Esophagus squamous epithelium (tissue), 4 donors: ENCODE data around the gene LMX1B.

Source experiments
- POLR2A ChIP-seq, 4 donors: fragments of 450-650 bp; IDR thresholded peaks; one replicate each; pipeline ENCODE4 v1.6.1; 2017; ENCODE audit warnings: antibody characterized with exemption in 4 of 4, mild to moderate bottlenecking in 4 of 4, moderate library complexity in 3 of 4
- TF ChIP-seq, protein P1 (sequence below), 6 experiments: fragments of 450-650 bp in 4 of 6; fragments of 200-600 bp in 2 of 6; sonication (generic) in 2 of 6; IDR thresholded peaks; one replicate each; pipeline ENCODE4 v1.5.1; 2016 to 2019; ENCODE audit warnings: antibody characterized with exemption in 6 of 6, mild to moderate bottlenecking in 4 of 6, moderate library complexity in 4 of 6

DNA sequence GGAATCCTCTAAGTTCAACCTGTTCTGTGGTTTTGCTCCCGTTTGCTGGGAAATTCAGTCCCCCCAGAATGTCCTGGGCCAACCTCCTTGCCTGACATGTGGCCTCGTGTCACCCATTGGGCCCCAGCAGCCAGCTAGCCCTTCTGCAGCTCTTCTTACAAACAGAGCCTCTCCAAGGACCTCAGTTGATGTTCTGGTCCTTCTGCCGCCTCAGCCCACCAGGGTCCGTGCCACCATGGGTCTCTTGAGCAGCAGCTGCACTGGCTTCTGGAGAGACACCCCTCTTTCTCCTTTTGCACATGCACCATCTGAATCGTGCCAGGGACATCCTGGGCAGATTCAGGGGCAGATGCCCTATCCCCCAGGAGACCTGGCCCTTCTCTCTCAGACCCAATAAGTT, 85.0 kb downstream of the LMX1B start:
- TF ChIP-seq, protein P1, sequence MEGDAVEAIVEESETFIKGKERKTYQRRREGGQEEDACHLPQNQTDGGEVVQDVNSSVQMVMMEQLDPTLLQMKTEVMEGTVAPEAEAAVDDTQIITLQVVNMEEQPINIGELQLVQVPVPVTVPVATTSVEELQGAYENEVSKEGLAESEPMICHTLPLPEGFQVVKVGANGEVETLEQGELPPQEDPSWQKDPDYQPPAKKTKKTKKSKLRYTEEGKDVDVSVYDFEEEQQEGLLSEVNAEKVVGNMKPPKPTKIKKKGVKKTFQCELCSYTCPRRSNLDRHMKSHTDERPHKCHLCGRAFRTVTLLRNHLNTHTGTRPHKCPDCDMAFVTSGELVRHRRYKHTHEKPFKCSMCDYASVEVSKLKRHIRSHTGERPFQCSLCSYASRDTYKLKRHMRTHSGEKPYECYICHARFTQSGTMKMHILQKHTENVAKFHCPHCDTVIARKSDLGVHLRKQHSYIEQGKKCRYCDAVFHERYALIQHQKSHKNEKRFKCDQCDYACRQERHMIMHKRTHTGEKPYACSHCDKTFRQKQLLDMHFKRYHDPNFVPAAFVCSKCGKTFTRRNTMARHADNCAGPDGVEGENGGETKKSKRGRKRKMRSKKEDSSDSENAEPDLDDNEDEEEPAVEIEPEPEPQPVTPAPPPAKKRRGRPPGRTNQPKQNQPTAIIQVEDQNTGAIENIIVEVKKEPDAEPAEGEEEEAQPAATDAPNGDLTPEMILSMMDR (IDR thresholded peaks at IDR 0.05): no peak
- TF ChIP-seq POLR2A (IDR thresholded peaks at IDR 0.05): no peak
